ENCODE results near the gene SIPA1L3.
"Not testable (repeated sequence)": the region's sequence is repeated elsewhere in the genome, so short reads cannot be mapped to it uniquely, and the experiment has no call there.

The SIPA1L3 gene

DNA sequence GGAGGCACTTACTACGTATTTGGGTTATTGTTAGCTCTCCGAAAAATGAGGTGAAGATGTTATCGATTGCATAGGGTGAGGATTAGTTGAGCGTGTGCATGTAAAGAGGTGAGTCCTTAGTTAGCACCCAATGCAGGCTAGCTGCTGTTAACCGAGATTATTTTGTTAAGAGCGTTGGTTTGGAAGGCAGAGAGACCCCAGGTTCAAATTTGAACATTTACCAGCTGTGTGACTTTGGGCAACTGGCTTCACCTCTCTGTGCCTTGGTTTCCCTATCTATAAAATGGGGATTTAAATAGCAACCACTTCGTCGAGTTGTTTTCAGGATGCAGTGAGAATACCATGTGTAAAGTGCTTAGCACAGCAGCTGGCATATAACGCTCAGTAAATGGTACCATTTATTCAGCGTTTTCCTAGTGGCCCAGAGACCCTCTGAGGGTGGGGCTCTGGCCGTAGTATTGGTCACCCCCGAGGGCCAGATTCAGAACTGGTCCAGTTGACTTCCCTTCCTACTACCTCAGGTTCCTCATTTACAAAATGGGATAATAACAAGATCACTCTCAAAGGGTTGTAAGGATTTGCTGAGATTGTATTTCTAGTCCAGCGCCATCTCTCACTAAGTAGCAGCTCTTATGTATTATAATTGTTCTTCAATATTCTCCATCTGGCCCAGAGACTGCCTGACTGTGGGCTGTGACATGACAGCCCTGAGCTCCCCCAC is 887 bp downstream of the SIPA1L3 start:
- no peak for DNase-seq (ENCODE audit: low read depth, low spot score)

DNA sequence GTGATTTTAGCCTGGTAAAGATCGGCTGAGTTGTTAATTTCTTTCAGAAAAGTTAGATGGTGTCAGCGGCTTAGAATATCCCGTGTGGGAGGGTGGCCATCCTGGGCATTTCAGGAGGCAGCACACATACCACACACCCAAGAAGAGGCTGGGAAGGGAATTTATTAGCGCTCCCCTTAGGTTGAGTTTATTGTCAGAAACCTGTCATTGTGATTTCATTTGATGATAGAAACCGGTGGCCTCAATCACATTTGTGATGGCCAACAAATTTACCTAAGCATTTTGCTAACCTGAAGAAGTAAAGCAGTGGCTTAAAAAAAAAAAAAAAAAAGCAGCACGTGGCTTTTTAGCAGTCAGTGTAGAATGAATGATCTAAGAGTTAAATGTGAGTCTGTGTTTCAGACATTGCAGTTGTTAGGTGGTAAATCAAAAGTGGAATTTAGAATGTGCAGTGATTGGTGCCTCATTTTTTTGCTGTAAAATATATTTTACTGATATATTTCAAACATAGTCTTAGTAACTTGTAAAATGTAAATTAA is 2.7 kb downstream of the SIPA1L3 start:
- DNase-seq (ENCODE audit: low read depth, low spot score): no peak

DNA sequence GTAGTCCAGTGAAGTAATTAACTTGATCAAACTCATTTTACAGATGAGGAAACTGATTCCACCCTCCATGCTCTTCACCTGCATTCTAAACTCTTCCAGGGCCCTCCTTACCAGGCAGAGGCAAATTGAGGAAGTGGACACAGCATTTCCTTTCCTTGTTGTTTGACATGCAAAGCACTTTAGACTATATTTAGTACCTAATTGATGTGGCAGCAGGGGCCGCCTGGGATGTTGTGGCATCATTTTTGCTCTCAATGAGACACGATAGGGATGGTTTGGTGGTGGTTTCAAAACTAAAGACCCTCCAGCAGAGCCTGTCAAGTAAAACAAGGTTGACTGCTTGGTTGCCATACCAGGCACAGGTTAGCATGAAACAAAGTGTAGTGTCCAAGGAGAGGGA is 7.9 kb downstream of the SIPA1L3 start:
- no peak for DNase-seq (ENCODE audit: low read depth, low spot score)

DNA sequence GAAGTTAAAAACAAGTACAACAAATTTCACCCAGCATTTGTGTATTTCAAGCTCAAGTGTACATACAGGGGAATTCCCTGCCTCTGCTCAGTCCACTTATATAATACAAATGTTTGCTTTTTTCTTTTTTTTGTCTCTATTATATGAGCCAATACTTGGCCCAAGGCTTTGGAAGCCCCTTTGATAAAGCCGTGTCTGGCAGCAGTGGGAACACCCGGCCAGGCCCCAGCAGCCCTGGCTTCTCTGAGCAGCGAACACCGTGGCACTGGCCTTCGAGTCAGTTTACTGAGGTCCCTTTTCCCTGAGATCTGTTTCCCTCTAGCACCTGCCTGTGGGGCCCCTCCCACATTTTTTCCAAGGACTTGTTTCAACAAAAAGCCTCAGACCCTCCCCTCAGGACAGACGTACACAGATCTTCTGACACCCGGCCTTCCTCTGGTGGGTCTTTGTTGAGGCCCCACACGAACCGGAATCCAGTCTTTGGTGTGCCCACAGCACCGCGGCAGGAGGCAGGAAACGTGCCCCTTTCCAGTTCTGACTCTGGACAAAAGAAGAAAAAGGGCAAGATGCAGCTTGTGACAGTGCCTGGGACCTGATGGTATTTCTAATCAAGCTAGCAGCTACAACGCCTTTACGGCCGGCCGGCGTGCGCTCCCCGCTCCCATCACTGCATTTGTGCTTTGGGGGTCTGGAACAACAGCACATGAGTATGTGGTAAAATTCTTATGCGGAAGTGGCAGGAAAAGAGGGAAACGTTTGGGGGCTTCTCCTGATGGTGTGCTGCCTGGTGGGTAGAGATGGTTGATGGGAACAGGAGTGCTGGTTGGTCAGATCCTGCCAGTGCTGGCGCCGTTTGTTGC is 13.8 kb downstream of the SIPA1L3 start:
- DNase-seq (ENCODE audit: low read depth, low spot score): no peak

DNA sequence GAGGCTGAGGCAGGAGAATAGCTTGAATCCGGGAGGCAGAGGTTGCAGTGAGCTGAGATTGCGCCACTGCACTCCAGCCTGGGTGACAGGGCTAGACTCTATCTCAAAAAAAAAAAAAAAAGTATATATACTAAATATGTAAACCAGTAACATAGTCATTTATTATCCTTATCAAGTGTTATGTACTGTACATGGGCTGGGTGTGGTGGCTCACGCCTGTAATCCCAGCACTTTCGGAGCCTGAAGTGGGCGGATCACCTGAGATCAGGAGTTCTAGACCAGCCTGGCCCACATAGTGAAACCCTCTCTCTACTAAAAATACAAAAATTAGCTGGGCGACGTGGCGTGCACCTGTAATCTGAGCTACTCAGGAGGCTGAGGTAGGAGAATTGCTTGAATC is 17.6 kb downstream of the SIPA1L3 start:
- DNase-seq (ENCODE audit: low read depth, low spot score): not testable (repeated sequence)

DNA sequence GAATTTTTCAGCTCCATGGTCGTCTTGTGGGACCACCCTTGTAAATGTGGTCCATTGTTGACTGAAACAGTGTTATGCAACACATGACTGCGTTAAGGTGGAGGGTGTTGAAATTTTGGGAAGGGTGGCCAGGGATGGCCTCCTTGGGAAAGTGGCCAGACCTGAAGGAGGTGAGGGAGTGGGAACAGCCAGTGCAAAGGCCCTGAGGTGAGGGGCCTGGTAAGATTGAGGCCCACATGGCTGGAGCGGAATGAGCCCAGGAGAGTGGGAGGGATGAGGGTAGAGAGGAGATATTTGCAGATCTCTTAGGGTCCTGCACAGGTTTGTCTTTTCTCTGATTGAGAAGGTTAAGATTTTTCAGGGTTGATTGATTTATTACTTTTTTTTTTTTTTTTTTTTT is 18.2 kb downstream of the SIPA1L3 start:
- no peak for DNase-seq (ENCODE audit: low read depth, low spot score)

DNA sequence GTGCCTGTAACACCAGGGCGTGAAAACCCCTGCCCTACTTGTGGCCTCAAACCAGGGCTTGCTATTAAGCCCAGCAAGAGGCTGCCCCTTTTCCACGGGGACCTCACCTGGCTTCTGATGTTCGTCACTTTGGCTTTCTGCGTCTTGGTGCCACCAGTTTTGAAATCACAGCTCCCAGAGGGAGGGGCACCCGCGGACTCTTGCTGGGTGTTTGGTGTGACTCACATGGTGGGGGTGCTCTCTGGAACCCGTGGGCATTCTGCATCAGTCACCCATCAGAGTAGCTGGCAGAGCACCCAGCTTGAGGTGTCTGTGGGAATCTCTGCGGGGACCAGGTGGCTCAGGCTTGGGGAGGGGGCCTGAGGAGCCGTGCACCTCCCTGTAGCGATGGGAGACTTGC is 19.2 kb downstream of the SIPA1L3 start:
- DNase-seq (ENCODE audit: low read depth, low spot score): no peak

DNA sequence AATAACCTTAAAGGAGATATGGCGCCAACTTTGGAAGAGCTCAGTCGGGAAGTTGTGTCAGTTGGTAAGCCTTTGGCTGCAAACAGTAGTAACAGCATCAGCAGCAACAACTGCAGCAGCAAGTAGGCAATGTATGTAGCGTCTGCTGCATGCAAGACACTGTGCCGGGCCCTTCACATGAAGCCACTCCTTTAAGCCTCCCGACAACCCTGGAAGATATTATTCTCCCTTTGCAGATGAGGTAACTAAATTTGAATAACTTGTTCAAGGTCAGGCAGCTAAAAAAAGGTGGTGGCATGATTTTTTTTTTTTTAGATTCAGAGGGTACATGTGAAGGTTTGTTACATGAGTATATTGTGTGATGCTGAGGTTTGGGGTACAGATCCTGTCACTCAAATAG is 19.7 kb downstream of the SIPA1L3 start:
- no peak for DNase-seq (ENCODE audit: low read depth, low spot score)

DNA sequence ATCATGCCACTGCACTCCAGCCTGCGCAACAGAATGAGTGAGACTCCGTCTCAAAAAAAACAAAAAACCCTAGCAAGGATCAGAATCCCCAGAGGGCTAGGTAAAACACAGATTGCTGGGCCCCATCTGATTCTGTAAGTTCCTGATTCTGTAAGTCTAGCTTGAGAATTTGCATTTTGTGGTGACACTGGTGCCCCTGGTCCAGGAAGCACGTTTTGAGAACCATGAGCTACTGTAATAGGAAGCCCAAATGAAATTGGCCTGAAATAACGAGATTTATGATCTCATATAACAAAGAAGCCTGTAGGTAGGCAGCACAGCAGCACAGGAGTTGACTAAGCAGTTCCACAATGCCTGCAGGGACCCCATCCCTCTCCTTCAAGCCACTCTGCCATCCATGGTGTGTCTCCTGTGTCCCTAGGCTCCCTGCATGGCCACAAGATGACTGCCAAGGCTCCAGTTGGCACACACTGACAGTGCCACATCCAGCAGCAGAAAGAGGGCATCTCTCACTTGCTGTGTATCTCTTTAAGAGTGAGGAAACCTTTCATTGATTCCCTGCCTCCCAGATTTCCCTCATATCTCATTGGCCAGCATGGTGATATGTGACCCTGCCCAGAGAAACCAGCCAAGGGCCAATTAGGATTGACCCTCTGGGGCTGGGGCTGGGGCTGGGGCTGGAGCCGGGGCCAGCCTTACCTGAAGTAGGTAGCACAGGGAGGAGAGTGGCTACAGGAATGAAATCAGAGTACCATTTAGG is 21.7 kb downstream of the SIPA1L3 start:
- no peak for DNase-seq (ENCODE audit: low read depth, low spot score)

DNA sequence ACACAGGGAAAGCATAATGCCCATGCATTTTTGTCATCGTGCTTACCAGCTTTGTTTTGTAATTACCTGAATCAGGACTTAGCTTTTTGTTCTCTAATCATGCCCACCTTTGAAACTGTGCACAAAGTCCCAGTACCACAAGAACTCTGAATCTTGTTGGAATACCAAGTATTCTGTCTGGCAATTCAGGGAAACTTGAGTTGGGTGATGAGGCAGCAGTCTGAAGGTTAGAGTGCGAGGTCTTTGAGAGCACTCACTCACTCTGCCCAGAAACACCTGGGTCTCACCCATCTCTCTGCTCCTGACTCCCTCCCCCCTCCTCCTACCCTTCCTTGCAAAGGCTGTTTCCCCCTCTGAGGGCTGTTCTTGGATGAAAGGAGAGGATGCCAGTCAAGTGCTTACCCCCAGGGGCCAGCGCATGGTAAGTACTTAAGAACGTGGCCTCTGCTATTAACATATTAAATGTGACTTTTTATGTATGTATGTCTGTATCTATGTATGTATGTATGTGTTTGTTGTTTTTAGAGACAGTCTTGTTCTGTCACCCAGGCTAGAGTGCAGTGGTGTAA is 22.4 kb downstream of the SIPA1L3 start:
- no peak for DNase-seq (ENCODE audit: low read depth, low spot score)

DNA sequence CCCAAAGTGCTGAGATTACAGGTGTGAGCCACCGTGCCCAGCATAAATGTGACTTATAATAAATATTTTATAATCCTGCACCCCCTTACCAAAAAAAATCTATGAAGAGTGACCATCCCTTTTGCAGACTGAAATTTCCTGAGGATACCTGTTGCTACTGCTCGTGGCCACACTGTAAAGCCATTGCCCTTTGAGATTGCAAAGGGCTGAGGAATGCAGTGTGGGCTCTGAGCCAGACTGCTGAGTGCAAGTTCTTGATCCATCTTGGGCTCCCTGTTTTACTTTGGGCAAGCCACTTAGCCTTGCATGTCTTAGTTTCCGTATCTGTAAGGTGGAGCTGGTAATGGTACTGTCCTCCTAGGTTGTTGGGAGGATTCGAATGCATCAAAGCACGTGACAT is 23.4 kb downstream of the SIPA1L3 start:
- DNase-seq (ENCODE audit: low read depth, low spot score): no peak

DNA sequence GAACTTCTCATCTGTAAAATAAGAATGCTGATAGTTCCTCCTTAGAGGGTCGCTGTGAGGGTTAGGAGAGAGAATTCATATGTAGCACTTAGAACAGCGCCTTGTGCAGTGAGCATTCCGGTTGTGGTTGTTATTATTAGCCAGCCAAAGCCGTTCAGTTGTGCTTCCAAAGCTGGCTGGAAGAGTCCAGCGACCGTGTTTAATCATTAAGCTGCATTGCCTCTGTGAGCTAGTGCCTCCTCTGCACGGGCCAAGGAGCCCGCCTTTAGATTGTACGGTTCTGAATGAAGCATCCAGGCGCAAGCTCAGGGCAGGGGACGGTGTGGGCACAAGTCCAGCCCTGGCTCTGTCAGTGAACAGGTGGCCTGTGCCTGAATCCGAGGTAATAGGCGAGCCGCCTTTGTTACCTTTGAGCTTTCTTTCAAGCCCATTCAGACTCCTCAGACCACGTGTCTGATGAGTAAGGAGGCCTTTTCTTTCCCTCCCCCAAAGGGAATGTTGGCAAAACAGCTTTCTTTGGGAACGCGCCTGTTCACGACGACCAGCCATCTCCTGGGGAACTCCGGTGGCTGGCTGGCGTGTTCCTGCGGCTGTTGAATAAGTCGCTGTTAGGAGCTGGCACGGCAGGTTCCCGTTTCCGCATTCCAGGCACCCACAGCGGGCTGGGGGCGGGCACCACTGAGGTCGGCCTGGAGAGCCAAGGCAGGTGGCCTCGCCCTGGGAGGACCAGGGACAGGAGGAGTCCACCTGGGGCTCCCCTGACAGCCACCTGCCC is 25.1 kb downstream of the SIPA1L3 start:
- DNase-seq (ENCODE audit: low read depth, low spot score): no peak

DNA sequence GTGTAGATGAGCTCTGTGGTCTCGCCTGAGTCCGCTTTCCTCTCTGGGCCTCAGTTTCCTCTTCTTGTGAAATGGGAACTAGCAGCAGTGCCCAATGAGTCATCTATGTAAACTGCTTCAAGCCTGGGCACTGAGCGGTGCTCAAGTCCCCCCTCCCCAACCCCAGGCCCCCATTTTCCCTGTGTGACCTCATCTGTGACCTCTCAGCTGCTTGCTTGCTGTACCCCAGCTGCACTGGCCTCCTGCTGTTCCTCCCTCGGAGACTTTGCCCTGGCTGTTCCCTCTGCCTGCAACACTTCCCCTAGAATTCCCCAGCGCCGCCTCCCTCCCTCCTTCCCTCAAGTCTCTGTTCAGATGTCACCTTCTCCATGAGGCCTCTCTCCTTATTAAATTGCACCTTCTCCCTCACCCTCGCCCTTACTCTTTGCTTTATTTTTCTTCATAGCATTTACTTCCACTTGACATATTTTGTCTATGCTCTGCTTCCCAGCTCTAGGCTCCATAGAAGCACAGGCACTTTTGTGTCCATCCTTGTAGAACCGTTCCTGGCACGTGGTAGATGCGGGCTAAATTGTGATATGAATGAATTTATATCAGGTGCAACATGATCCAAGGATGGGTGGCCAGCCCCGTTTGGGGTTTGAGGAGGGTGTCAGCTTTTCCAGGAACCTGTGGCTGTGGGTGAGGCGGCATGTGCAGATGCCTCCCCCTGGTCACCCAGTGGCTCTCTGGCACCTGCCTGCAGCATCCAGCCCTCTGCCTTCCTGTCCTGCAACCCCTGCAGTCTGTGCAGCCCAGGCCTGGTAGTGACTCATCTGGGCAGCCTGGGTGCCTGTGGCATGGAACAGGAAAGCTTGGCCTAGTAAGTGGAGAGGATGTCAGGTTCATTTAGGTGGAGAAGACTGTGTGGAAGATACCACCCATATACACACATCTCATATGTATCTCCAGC is 26.3 kb downstream of the SIPA1L3 start:
- DNase-seq (ENCODE audit: low read depth, low spot score): no peak

DNA sequence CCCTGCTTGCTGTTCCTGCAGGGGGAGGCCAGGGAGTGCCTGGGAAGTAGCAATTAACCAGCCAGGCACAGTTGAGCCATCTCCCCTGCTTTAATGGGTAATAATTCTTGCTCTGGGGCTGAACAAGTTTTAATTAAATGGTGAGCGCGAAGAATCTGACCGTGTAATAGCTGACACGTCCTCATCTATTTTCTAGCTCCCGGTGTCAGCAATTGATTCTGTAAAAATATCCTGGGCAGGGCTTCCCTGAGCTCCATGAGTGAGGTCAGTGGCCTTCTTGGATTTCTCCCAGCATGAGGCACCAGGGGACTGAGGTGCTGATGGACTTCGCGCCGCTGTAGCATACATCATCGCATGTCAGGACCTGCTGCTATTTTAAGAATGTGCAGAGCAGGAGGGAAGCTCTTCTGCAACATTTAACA is 26.9 kb downstream of the SIPA1L3 start:
- DNase-seq (ENCODE audit: low read depth, low spot score): no peak

DNA sequence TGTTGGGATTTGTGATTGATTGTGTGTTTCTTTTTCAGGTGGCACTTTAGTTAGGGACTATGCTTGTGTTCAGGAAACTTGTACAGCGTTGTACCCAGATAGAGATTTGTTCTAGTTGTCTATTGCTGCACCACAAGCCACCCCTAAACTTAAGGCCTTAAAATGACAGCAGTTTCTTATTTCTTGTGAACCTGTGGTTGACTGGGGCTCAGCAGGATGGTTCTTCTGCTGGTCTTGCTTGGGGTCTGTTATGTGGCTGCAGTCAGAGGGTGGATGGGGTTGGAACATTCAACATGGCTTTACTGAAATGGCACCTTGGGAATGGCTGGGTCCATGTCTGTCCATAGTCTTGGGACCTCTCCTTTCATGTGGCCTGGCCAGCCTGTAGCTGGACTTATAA is 28.3 kb downstream of the SIPA1L3 start:
- DNase-seq (ENCODE audit: low read depth, low spot score): no peak

DNA sequence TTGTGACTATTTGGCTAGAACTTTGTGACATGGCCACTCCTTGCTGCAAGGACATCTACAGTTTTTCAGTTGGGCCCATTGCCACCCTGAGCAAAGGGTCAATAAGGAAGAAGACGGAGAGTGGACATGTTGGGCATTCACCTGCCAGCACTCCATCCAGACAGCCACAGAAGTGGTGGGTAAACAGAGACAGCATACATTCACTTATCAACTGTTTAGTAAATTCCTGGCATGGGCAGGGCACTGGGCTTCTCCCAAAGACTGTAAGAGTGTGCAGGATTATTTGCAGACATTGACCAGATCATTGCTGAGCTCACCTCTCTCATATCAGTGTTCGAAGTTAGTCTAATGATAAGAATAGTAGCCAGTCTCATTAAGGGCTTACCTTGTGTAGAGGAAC is 29.2 kb downstream of the SIPA1L3 start:
- DNase-seq (ENCODE audit: low read depth, low spot score): no peak

DNA sequence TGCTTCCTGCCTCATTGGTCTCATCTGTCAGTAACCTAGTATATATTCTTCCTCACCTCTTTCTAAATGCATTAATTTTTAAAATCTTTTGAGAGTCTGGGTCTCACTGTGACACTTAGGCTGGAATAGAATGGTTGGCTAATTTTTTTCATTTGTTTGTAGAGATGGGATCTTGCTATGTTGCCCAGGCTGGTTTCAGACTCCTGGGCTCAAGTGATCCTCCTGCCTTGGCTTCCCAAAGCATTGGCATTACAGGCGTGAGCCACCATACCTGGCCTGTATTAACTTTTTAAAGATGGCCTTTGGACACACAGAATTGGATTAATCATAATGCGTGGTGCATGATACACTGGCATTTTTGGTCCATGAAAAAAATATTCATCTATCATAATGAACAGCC is 29.9 kb downstream of the SIPA1L3 start:
- no peak for DNase-seq (ENCODE audit: low read depth, low spot score)

DNA sequence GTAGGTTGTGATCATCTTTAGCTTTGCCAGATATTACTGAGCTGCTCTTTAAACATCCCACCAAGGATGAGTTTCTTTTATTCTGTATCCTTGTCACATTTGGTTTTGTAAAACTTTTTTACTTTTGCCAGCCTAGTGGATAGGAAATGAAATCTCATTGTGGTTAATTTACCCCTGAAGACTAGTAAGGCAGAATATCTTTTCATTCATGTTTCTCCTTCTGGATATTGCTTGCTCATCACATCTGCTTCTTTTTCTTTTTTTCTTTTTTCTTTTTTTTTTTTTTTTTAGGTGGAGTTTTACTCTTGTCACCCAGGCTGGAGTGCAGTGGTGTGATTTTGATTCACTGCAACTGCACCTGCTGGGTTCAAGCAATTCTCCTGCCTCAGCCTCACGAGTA is 31.3 kb downstream of the SIPA1L3 start:
- no peak for DNase-seq (ENCODE audit: low read depth, low spot score)

DNA sequence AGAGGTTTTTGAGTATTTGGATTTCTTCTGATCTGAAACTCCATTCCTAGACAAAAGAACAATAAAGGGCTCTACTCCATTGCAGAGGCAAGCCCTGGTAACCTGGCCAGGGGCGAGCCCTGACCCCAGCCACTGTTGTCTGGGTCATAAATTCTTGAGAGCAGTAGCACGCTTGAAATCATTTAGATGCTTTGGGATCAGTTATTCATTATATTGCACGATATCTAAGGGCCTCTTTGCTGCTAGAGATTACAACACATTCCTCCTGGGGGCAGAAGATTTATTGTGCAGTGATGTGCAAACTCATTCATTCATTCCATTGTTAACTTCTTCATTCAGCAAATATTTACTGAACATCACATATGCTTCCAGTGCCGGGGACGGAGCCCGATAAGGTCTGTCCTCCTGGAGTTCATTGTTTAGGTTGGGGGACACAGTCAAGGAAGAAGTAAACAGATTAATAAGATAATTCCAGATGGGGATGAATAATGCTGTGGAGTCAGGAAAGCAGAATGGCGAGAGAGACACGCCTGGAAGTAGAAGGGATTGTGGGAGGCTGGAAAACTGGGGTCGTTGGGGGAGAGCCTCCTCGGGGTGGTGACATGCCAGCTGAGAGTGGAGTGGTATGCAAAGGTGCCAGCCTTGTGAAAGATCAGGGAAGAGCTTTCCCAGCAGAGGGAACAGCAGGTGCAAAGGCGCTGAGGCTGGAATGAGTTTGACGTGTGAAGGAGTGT is 34.9 kb downstream of the SIPA1L3 start:
- DNase-seq (ENCODE audit: low read depth, low spot score): no peak
